ENCODE data around the gene RTP1.
"Not testable (repeated sequence)": the region's sequence is repeated elsewhere in the genome, so short reads cannot be mapped to it uniquely, and the experiment has no call there.

The RTP1 gene

DNA sequence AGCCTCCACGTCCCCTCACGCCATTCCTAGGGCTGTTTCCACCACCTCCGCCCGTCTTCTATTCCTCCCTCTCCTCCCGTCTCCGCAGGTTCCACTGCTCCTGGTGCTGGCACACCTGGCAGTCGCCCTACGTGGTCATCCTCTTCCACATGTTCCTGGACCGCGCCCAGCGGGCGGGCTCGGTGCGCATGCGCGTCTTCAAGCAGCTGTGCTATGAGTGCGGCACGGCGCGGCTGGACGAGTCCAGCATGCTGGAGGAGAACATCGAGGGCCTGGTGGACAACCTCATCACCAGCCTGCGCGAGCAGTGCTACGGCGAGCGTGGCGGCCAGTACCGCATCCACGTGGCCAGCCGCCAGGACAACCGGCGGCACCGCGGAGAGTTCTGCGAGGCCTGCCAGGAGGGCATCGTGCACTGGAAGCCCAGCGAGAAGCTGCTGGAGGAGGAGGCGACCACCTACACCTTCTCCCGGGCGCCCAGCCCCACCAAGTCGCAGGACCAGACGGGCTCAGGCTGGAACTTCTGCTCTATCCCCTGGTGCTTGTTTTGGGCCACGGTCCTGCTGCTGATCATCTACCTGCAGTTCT, 2.3 kb downstream of the RTP1 start:
- DNase-seq = not testable (repeated sequence)

DNA sequence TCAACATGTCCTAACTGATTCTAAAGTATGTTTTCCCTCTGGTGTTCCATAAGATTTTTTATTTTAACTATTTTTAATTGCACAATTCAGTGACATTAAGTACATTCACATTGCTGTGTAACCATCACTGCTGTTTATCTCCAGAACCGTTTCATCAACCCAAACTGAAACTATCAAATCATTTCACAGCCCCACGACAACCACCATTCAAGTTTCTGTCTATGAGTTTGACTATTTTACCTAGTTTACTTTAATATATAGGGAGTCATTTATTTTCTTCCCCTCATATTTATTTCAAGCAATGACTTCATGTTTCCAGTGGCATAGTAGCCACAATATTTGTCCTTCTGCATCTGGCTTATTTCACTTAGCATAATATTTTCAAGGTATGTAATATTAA, 8.4 kb downstream of the RTP1 start:
- no peak for DNase-seq

DNA sequence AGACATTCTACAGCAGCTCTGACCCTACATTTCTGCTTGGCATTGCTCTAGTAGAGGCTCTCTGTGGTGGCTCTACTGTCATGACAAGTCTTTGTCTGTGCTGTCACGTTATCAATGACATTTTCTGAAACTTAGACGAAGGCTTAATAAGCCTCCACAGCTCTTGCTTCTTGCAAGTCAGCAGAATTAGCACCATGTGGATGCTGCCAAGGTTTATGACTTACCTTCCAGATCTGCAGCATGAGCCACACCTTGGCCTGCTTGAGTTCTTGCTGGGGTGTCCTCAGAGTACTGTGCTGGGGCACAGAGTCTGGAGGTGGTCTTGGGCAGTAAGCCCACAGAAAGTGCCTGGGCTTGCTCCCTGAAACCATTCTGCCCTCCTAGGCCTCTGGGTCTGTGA, 9.8 kb downstream of the RTP1 start:
- no peak for DNase-seq

DNA sequence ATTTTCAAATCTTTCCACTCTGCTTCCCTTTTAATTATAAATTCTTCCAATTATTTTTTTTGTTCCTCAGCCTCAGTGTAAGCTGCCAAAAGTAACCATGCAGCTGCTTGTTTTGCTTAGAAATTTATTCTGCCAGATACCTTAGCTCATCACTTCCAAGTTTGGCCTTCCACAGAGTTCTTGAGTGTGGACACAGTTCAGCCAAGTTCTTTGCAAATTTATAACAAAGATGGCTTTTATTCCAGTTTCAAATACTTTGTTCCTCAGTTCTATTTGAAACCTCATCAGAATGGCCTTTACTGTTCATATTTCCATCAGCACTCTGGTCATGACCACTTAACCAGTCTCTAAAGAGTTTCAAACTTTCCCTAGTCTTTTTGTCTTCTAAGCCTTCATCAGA, 10.3 kb downstream of the RTP1 start:
- DNase-seq = no peak

DNA sequence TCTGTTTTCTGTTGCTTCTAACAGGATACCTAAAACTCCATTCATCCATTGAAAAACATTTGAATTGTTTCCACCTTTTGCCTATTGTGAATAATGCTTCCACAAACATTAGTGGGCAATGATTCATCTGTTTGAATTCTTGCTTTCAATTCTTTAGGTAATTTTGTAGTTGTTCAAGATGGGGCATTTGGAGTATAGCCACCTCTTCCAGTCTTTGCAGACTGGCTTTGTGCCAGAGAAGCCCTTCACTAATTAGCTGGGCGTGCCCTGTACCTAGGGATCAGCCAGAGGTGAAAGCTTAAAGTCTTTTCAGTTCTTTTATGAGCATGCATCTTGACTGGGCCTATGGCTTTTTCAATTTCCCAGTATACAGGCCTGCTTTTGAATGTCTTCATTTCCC, 10.9 kb downstream of the RTP1 start:
- DNase-seq = no peak

DNA sequence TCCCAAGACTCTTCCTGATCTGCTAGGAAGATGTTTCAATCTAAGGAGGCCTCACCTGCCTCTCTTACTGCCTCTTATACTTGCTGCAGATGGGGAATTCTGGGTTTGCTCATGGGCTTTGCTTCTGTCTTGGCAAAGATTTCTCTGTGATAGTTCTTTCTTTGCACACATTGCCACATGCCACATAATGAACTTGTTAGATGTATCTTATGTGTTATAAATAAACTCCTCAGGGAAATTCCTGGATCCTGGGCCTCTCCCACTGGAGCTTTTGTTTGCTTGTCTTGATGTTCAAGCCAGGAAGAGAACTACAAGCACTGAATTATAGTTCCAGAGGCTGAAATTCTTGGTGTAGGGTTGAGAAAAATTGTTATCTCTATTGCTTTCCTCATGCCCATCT, 12.2 kb downstream of the RTP1 start:
- DNase-seq = no peak

DNA sequence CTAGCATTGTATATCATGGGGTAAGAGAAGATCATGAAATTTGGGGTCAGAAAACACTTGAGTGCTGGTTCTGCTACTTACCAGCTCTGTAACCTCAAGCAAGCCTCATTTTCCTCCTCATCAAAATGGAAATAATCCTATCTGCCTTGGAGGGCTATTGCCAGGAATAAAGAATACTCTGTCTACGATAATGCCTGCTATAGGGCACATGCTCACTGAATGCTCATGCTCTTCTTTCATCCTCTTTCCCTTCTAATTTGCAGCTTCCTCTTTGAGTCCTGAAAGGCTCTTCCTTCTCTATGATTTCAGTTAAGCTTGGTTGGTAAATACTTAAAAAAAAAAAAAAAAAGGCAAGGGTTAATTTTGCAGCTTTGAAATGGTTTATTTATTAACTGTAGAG, 12.8 kb downstream of the RTP1 start:
- no peak for DNase-seq

DNA sequence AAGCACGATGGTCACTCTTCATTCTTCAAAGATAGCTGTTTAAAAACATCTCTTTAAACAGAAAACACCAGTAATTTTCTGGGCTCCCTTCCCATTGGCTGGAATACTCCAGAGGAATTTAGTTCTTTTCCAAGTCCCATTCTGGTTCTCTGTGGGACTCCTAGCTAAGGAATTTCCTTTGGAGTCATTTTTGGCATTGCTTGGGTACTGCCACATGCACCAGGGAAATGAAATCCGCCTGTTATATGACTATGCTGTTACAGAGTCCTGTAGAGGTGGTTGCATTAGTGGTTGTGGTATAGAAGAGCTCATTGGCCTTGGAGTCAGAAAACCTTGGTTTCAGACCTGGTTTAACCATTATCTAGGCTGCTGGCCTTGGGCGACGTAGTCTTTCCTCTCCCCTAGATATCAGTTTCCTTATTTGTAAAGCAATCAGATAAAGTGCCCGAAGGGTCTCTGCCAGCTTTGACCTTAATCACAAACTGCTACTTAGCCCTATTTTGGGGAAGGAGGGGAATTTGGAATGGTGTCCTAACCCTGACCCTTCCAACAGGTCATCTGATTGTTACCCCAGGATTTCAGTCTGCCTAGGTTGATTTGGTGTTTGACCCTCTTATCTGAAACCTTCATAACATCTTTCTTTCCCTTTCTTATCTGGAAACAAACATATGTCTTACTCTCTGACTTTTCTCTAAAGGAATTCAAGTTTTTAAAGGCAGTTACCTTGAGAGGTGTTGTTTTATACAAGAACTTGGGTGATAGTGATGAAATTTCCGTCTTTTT, 13.4 kb downstream of the RTP1 start:
- DNase-seq = peak; percentile 47

DNA sequence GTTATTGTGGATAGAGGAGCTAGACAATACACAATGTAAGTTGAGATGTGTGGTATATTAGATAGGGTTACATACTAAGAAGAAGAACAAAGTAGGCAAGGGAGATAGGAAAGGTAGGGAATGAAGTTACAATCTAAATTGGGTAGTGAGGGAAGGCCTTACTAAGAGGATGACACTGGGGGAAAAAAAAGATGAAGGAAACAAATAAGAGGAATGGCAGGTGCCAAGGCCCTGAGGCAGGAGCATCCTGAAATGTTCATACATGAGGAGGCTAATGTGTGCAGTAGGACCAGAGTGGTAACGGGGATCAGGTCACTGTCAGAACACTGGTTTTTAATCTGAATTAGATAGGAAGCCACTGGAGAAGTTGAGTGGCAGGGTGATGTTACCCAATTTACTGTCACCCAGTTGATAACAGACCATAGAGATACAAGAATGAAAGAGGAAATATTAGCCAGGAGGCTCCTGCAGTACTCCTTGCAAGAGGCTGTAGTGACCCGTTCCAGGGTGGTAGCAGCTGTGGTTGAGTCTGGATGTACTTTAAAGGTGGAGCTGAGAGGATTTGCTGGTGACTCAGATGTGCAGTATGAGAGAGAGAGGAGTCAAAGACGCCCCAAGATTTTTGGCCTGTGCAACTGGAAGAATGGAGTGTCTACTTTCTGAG, 14.4 kb downstream of the RTP1 start:
- DNase-seq = peak; percentile 51

DNA sequence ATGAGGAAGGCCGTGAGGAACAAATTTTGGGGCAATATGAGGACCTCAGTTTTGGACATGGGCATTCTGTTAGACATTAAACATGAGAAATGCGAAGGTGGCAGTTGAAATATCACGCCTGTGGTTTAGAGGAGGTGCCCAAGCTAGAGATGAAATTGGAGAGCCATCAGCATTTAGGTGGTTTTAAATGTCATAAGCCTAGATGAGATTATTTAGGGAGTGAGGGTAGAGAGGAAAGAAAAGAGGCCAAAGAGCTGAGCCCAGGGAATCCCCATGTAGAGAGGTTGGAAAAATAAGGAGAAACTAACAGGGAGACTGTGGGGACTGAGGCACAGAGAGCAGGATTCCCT, 14.9 kb downstream of the RTP1 start:
- peak; percentile 52 for DNase-seq

DNA sequence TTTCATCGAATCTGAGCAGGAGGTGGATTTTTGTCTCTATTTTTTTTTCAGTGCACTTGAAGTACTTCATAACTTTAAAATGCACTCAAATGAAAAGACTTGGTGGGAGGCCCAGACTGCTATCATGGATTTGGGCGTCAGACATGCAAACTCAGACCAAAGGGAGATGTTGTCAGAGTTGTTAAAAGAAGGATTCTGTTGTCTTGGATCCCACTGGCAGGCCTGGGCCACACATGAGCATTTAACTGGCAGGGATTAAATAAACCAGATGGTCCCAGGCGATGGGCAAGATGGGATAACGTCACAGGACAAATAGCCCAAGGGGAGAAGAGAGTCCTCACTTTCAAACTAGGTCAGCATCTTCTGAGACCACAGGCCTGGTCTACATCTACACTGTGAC, 15.4 kb downstream of the RTP1 start:
- no peak for DNase-seq

DNA sequence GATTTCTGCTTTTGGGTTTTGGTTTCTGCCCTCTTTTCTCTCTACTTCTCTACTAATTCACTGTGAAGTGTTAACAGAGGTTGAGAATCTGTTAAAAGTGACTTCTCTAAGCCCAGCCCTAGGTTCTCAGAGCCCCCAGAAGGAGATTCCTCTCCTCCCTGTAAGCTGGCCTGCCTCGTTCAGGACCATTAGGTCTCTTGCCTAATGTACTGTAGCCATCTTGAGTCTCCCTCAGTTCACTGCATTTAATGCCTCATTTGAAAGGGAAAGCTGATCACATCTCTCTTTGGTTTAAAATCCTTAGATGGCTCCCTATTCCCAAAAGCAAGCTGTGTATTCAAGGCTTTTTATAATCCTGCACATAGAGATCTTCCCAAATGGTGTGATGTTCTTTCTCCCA, 16.3 kb downstream of the RTP1 start:
- DNase-seq = no peak

DNA sequence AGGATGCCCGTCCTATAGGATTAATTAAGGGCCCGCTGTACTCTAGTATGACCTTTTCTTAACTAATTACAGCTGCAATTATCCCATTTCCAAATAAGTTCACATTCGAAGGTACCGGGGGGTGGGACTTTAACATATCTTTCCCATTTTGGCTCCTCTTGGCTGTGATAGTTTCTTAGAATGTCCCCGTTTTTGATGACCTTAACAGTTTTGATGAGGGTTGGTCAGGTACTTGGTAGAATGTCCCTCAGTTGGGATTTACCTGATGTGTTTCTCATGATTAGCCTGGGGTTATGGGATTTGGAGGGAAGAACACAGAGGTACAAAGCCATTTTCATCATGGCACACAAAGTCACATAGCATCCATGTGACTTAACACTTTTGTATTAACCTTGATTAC, 18.2 kb downstream of the RTP1 start:
- no peak for DNase-seq

DNA sequence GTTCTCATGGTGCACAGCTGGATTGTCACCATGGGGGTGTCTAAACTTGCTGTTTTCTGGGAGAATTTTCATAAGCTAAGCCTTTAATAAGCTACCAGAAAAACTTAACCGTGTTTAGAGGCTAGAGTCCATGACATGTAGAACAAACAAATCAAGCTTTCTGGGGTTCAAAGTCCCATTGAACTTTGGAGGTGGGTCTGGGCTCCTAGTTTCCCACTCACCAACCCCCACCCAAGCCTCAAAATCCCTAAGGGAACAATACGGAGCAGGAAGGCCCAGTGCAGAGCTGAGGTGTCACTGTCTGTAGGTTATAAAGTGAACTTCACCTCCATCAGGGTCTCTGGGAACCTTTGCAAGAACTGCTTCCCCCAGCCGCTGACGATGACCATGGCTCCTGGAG, 25.5 kb downstream of the RTP1 start:
- DNase-seq = no peak

DNA sequence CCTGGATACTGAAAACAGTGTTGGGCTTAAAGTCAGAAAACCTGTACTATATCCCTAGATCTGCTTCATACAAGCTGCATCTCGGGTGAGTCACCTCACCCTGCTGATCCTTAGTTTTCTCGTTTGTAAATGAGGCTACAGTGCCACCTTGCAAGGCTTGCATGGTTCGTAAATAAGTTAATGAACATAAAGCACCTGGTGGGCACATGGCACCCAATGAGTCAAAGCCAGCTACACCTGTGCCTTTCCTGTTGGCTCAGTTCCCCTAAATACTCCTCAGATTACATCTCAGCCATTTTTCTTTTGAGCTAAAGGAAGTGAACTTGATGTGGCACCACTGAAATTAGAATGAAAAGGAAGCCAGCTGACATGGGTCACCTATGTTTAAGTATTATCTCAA, 26.5 kb downstream of the RTP1 start:
- no peak for DNase-seq

DNA sequence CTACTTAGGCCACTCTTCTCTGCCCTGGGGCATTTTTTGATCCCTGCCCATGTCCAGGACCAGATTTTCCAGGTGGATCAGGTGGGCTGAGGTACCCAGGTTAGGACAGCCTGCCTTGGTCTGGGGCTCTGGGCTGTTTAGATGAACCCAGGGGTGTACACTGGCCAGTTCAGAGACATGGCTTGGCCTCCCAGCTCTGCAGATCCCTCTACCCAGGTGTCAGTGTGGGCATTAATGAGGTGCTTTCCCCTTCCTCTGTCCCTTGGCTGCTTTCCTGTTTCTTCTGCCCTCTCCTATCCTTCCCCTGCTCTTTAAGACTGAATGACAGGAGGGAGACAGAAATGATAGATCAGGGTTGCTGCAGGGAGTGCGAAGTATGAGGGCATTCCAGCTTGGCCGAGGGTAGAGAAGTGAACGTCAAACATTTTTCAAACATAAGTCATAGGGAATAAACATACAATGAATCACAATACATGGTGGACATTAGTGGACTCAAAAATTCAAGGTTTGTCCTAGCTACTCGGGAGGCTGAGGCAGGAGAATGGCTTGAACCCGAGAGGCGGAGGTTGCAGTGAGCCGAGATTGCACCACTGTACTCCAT, 30.5 kb downstream of the RTP1 start:
- DNase-seq = no peak

DNA sequence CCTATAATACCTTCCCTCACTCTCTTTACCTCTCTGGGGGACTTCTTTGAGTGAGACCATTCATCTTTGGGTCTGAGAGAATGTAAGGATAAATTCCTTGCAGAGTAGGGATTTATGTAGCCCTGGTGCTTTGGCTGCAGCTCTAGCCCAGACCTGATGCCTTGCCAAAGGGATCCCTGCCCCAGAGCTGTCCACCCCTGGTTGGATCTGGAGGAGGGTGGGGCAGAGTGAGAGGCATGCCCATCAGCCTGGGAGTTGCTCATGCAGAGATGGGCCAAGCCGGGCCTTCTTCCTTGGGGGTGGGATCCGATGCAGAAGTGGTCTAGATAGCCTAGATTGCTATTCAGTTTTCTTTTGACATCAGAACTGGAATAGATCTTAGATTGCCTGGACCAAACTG, 31.5 kb downstream of the RTP1 start:
- DNase-seq = no peak

DNA sequence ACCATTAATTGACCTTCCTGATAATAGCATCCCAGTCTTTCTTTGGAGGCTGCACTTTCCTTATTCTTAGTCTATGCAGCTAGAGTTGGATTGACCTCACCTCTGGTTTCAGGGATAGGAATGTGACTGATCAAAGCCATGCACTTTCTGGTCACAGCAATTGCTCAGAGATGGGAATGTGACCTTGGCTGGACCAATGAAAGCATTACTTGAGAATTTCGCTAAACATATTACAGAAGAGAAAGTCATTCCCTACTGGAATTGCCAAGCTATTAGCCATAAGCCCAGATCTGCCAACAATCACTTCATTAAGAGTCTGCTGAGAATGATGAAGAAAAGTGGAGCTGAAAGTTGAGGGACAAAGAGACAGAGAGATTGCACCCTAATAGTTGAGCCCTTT, 32.7 kb downstream of the RTP1 start:
- no peak for DNase-seq

DNA sequence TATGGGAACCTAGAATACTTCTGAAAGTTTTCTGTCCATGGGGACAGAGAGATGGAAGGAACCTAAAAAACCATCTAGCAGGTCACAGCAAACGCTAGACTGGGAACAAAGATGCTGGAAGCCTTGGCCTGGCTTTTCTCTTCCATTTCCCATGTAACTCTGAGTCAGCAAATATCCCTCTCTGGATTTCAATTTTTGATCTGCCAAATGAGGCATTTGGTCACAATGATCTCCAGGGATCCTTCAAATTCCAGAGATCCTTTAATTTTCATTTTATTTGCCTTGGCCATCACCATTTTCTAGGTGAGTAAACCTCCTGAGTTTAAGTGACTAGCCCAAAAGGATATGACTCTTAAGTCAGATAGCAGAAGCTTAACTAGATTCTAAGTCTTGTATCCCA, 39.7 kb downstream of the RTP1 start:
- no peak for DNase-seq

DNA sequence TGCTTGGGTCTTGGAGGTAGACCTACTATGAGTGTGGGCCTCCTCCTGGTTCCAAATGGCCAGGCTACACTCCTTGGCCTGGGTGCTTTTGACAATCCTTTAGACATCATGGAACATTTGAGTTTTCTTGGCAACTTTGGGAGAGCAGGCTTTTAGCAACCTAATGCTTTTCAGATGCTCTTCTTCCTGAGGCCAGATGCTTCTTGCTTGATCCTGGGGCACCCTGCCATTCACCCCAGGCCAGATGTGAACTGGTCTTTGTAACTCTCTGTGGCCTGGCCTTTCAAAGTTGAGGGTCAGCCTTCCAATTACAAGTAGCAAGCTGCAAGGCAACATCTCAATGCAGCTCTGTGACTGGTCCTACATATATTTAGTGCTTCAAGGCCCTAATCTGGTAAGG, 40.5 kb downstream of the RTP1 start:
- no peak for DNase-seq

DNA sequence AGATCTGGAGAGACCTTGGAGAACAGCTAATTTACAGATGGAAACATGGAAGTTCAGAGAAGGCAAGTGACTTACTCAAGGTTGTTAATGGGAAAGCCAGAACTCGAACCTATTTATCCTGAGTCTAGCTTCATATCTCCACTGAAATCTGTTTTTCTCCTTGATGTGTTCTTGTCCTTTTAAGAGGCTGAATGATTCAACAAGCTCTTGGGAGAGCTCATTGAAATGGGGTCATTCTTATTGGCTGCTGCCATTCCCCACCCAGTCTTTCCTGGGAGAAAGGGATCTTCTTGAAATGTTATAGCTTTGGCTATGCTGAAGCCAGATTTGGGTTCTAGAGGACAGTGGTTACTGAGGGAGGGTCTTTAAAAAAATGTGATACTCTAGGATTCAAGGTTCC, 41.0 kb downstream of the RTP1 start:
- DNase-seq = no peak

DNA sequence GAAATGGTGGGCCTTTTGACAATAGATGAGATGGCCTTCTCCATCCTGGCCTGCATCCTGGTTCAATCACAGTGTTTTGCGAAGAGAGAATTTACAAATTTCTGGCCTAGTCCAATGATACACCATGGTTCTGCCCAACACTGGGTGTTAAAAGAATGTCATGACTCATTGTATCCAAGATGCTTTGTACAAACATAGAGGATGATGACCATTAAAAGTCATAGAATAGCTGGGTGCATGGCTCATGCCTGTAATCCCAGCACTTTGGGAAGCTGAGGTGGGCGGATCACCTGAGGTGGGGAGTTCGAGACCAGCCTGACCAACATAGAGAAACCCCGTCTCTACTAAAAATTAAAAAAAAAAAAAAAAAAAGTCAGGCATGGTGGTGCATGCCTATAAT, 41.5 kb downstream of the RTP1 start:
- not testable (repeated sequence) for DNase-seq

DNA sequence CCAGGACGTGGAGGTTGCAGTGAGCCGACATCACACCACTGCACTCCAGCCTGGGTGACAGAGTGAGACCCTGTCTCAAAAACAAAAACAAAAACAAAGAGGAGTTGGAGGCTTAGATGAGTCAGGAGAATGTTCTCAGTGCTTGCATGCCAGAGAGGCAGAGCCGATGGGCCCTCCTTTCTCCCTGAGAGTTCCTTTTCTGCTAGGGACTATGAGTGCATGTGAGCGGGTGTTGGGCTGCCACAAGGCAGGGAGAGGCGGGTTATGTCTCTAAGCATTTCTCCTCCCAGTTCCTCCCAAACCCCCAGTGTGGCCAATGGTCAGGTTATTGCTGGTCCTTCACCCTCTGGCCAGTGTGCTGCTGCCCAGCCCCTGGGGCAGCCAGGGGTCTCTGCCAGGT, 45.1 kb downstream of the RTP1 start:
- DNase-seq = no peak

DNA sequence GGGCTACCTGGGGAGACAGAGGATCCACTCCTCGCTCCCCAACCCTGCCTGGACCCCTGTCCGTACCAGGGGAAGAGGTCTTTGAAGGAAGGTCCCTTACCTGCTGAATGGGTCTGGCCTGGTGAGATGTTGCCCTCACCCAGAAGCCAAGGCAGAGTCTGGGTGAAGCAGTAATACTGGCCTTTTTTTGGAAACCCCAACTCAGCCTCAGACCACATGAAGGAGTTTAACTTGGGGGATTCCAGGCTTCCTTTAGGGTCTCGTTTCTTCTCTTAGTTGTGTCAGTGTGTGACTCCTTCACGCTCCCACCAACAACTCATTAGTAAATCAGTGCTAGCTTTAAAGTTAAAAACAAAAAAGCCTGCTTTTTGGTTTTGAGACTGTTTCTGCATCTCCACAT, 45.6 kb downstream of the RTP1 start:
- DNase-seq = no peak

All from hematopoietic multipotent progenitor cell treated with erythropoietin and hydrocortisone succinate and interleukin-3 and kit ligand, for 6 days (in vitro differentiated cells).